HepG2 (cell line): ENCODE measurements around the gene TJP3. TPM values are rescaled to one million over a fixed set of nuclear protein-coding genes. Genes with fewer than 3 reads are reported as not detected.

Experiments
- ATAC-seq: fragments of 200-7000 bp; cut with Tn5 transposase; 3 replicates; pipeline ENCODE4 v1.9.1; 2020; ENCODE audit warnings: mild to moderate bottlenecking, moderate library complexity
- BruUV-seq: library from RNA; stranded (reverse); fragments of 400-500 nt; replicated peaks from 2 replicates; lab custom pipeline; 2021; lab: Mats Ljungman, UMichigan
- CTCF ChIA-PET: fragments of 300-600 bp; formaldehyde crosslinking; extraction: SDS; loops from one replicate; lab custom pipeline; 2021; ENCODE audit warnings: low total read pairs, inconsistent platforms, low intra/inter-chr PET ratio; lab: Yijun Ruan, JAX
- POLR2A ChIA-PET: fragments of 350-600 bp; sonication (Branson Sonifier 250); formaldehyde crosslinking; loops from one replicate; lab custom pipeline; 2020; ENCODE audit warnings: antibody characterized with exemption, inconsistent platforms; lab: Yijun Ruan, JAX
- DNase-seq: peaks from one replicate; pipeline ENCODE4 v3.0.0-alpha.2; 2015; ENCODE audit warnings: low spot score
- FAIRE-seq: peaks from 3 replicates; lab custom pipeline; 2011; peaks lifted over from hg19 to GRCh38; lab: Jason Lieb, UNC
- H2AFZ ChIP-seq: one replicate; pipeline ENCODE4 v1.6.1; 2011; ENCODE audit warnings: low read length, inconsistent platforms
- H3K27ac ChIP-seq: fragments of 300-600 bp; 3 replicates; pipeline ENCODE4 v1.8.0; 2011; ENCODE audit warnings: mixed run types, mild to moderate bottlenecking, mixed read lengths, low read length, inconsistent platforms; ENCODE audit not compliant: insufficient read depth; ENCODE audit errors: extremely low read length
- H3K27me3 ChIP-seq, 2 experiments: fragments of 200-600 bp in 1 of 2; 2 replicates in 1 of 2; 3 replicates in 1 of 2; pipeline versions ENCODE4 v1.6.0 to v1.8.0; 2011; ENCODE audit warnings: low read length in 2 of 2, mild to moderate bottlenecking in 2 of 2, moderate library complexity in 2 of 2, inconsistent platforms in 1 of 2; ENCODE audit not compliant: insufficient read depth in 2 of 2, control insufficient read depth in 1 of 2
- H3K36me3 ChIP-seq, 2 experiments: fragments of 200-600 bp in 1 of 2; replicated peaks in 1 of 2; 2 replicates in 1 of 2; 3 replicates in 1 of 2; pipeline versions ENCODE4 v1.5.1 to v1.8.0; 2011; ENCODE audit warnings: low read length in 2 of 2, inconsistent platforms in 1 of 2; ENCODE audit not compliant: insufficient read depth in 2 of 2, control insufficient read depth in 1 of 2
- H3K4me1 ChIP-seq: 2 replicates; pipeline ENCODE4 v1.5.1; 2012; ENCODE audit warnings: low read length, inconsistent platforms; ENCODE audit not compliant: insufficient read depth
- H3K4me2 ChIP-seq: 2 replicates; pipeline ENCODE4 v1.6.0; 2011; ENCODE audit warnings: low read depth, low read length, inconsistent platforms
- H3K4me3 ChIP-seq, 3 experiments: fragments of 200-600 bp in 1 of 3; sonication (generic), shearing (Covaris generic) in 1 of 3; replicated peaks in 1 of 3; 2 replicates each; pipeline ENCODE4 v1.5.1; 2011 to 2016; ENCODE audit warnings: low read length in 3 of 3, inconsistent platforms in 2 of 3, low read depth in 2 of 3, mild to moderate bottlenecking in 2 of 3, control low read depth in 1 of 3, mixed read lengths in 1 of 3; ENCODE audit not compliant: insufficient read depth in 1 of 3
- H3K79me2 ChIP-seq: one replicate; pipeline ENCODE4 v1.6.1; 2011; ENCODE audit warnings: low read length, inconsistent platforms; ENCODE audit not compliant: insufficient read depth
- H3K9ac ChIP-seq: 2 replicates; pipeline ENCODE4 v1.6.0; 2011; ENCODE audit warnings: mild to moderate bottlenecking, low read depth, low read length, inconsistent platforms; ENCODE audit not compliant: insufficient read depth
- H3K9me3 ChIP-seq: 2 replicates; pipeline ENCODE4 v1.5.1; 2012; ENCODE audit warnings: mild to moderate bottlenecking, low read length
- H4K20me1 ChIP-seq: 2 replicates; pipeline ENCODE4 v1.6.0; 2011; ENCODE audit warnings: inconsistent platforms, mild to moderate bottlenecking, low read length, moderate library complexity; ENCODE audit not compliant: insufficient read depth
- ADNP ChIP-seq: sonication (generic); formaldehyde crosslinking; IDR thresholded peaks from 2 replicates; pipeline ENCODE4 v1.4.0; 2020; ENCODE audit warnings: missing genetic modification reagents
- AFF4 ChIP-seq: sonication (generic); formaldehyde crosslinking; IDR thresholded peaks from 2 replicates; pipeline ENCODE4 v1.4.0; 2020; ENCODE audit warnings: missing genetic modification reagents
- MBNL3 ChIP-seq: fragments of 250-450 bp; sonication (Bioruptor Pico); conservative IDR thresholded peaks from 2 replicates; pipeline ENCODE4 v1.8.0; 2022; ENCODE audit warnings: mild to moderate bottlenecking, inconsistent platforms
- RXRA ChIP-seq: sonication (generic); formaldehyde crosslinking; IDR thresholded peaks from 2 replicates; pipeline ENCODE4 v1.5.1; 2020; ENCODE audit warnings: missing genetic modification reagents
- TBX2 ChIP-seq: sonication (generic); formaldehyde crosslinking; IDR thresholded peaks from 2 replicates; pipeline ENCODE4 v1.5.0; 2020; ENCODE audit warnings: missing genetic modification reagents, mild to moderate bottlenecking, borderline replicate concordance
- TEAD3 ChIP-seq: optimal IDR thresholded peaks from 2 replicates; pipeline ENCODE3; 2016; ENCODE audit warnings: borderline replicate concordance
- ZBTB33 ChIP-seq: sonication (generic); formaldehyde crosslinking; IDR thresholded peaks from 2 replicates; pipeline ENCODE4 v1.4.0; 2020; ENCODE audit warnings: missing genetic modification reagents
- ZBTB7A ChIP-seq: sonication (generic); formaldehyde crosslinking; IDR thresholded peaks from 2 replicates; pipeline ENCODE4 v1.8.0; 2022; ENCODE audit warnings: mild to moderate bottlenecking, missing genetic modification reagents
- ZMYM3 ChIP-seq: sonication (generic); formaldehyde crosslinking; IDR thresholded peaks from 2 replicates; pipeline ENCODE4 v1.5.1; 2020; ENCODE audit warnings: mild to moderate bottlenecking, missing genetic modification reagents
- ZNF570 ChIP-seq: sonication (generic); formaldehyde crosslinking; IDR thresholded peaks from 2 replicates; pipeline ENCODE4 v1.4.0; 2020; ENCODE audit warnings: mild to moderate bottlenecking, missing genetic modification reagents, borderline replicate concordance
- WGBS: methylation state at CpG from one replicate; pipeline ENCODE4 v1.1.6; 2017; ENCODE audit warnings: low lambda C conversion rate; 5-methylcytosine and 5-hydroxymethylcytosine counted together
- in situ Hi-C: cut with HindIII; loops from 2 replicates; pipeline ENCODE4 v1.10.0; 2017; ENCODE audit warnings: low pct_unique_long_range_greater_than_20kb; ENCODE audit not compliant: extremely low pct_ligation_motif_present
- intact Hi-C: fragments of 100-400 bp; cut with micrococcal nuclease; formaldehyde crosslinking; loops from one replicate; pipeline ENCODE4 v1.10.0; 2022; ENCODE audit not compliant: unreplicated experiment
- polyA plus RNA-seq, 8 experiments: library from polyadenylated mRNA; depleted of rRNA in 3 of 8; stranded (reverse) in 7 of 8; unstranded in 1 of 8; fragments of >200 nt; fragmentation: Illumina TruSeq in 4 of 8; extraction: Trizol in 4 of 8; gene quantifications; 2 replicates each; pipeline versions ENCODE4 v1.2.1 to v1.2.3, GENCODE V29; 2011 to 2016; ENCODE audit warnings: low read depth in 4 of 8, missing spikeins in 1 of 8, mixed read lengths in 1 of 8; ENCODE audit not compliant: insufficient read depth in 1 of 8
- total RNA-seq, 5 experiments: library from RNA; depleted of rRNA; stranded (reverse); fragments of >200 nt; fragmentation: Illumina TruSeq; extraction: Trizol; gene quantifications; 2 replicates each; pipeline ENCODE4 v1.2.3, GENCODE V29; 2016; ENCODE audit warnings: low read depth in 1 of 5

TJP3 gene
- total and polyA plus RNA-seq, 2 of the 13 experiments (the other 11 are each of a cell fraction or from before 2014, with no cell fraction given) = 2.3 to 21.5 TPM

GRCh38 chr19:3660493-3661219 is 47.5 kb upstream of the TJP3 start (continued):
- no peak for TF ChIP-seq AFF4
- TF ChIP-seq MBNL3 (CRISPR knock-in tag) = no peak
- TF ChIP-seq ZNF570 (CRISPR knock-in tag) = no peak

GRCh38 chr19:3661284-3662238 is 46.6 kb upstream of the TJP3 start:
- CTCF ChIA-PET = no interaction called here
- POLR2A ChIA-PET = no interaction called here
- TF ChIP-seq RXRA (CRISPR knock-in tag) = 0 out of 2 replicates have a peak, but pooled peaks have one; percentile 15
- TF ChIP-seq ZBTB7A (CRISPR knock-in tag) = no peak
- TF ChIP-seq ADNP = 0 out of 2 replicates have a peak, but pooled peaks have one; percentile 14
- no peak for TF ChIP-seq TBX2
- TF ChIP-seq ZMYM3 (CRISPR knock-in tag) = peak; percentile 90
- TF ChIP-seq ZBTB33 (CRISPR knock-in tag) = peak; percentile 92
- peak; percentile 11 for TF ChIP-seq TEAD3 (CRISPR knock-in tag)
- Histone ChIP-seq H4K20me1 (no peaks in the 10 kb centered on the region), H3K36me3 (peaks cover 0 to 23% of the 10 kb centered on the region in 2 experiments; a peak in 4 of 5 replicates), H3K4me3 (no peak overlapping the region), H3K27me3 (no peaks in the 10 kb centered on the region), H3K27ac (no peak overlapping the region), H3K4me1 (no peaks in the 10 kb centered on the region), H3K79me2 (no peaks in the 10 kb centered on the region), H2AFZ (no peak overlapping the region), H3K4me2 (no peak overlapping the region), H3K9ac (no peak overlapping the region), H3K9me3 (no peaks in the 10 kb centered on the region)
- BruUV-seq = no TSS peak
- FAIRE-seq (no peak), DNase-seq (no peak), ATAC-seq (no peak)
- in situ Hi-C loops (loop anchor here (5.0 kb wide), 1 partner anchor 46 kb away; the partner anchor contains the start of gene TJP3), intact Hi-C loops (no loop called here)
- WGBS = 86% methylated on average over 18 of the region's 34 CpGs
